H9 (cell line): Measurements from ENCODE around the gene SCN2B. TPM values are rescaled to one million over a fixed set of nuclear protein-coding genes. Genes with fewer than 3 reads are reported as not detected.

ENCODE experiments used
- DNase-seq: peaks from one replicate; pipeline ENCODE4 v3.0.0-alpha.2; 2017
- H2AFZ ChIP-seq: one replicate; pipeline ENCODE4 v1.6.1; 2013; ENCODE audit warnings: mild to moderate bottlenecking, low read length, control low read depth, moderate library complexity
- H2AK5ac ChIP-seq: 2 replicates; pipeline ENCODE4 v1.6.1; 2013; ENCODE audit warnings: low read length, control low read depth, mixed read lengths; ENCODE audit not compliant: insufficient read length
- H2BK120ac ChIP-seq: one replicate; pipeline ENCODE4 v1.6.1; 2013; ENCODE audit warnings: low read depth, mild to moderate bottlenecking, low read length, control low read depth, inconsistent platforms; ENCODE audit not compliant: poor library complexity, severe bottlenecking
- H2BK12ac ChIP-seq: 2 replicates; pipeline ENCODE4 v1.6.1; 2013; ENCODE audit warnings: low read length, control low read depth, mixed read lengths, low read depth; ENCODE audit not compliant: insufficient read length
- H2BK15ac ChIP-seq: 2 replicates; pipeline ENCODE4 v1.6.1; 2013; ENCODE audit warnings: low read depth, low read length, control low read depth
- H2BK20ac ChIP-seq: one replicate; pipeline ENCODE4 v1.6.1; 2013; ENCODE audit warnings: low read depth, mild to moderate bottlenecking, low read length, control low read depth, inconsistent platforms; ENCODE audit not compliant: poor library complexity, severe bottlenecking
- H2BK5ac ChIP-seq: 2 replicates; pipeline ENCODE4 v1.6.1; 2013; ENCODE audit warnings: low read length, control low read depth, mixed read lengths; ENCODE audit not compliant: insufficient read length
- H3K14ac ChIP-seq: 2 replicates; pipeline ENCODE4 v1.6.1; 2013; ENCODE audit warnings: low read length, control low read depth; ENCODE audit not compliant: insufficient read depth
- H3K18ac ChIP-seq: 2 replicates; pipeline ENCODE4 v1.6.1; 2013; ENCODE audit warnings: low read depth, mild to moderate bottlenecking, mixed read lengths, low read length, control low read depth; ENCODE audit not compliant: insufficient read length
- H3K23ac ChIP-seq: 2 replicates; pipeline ENCODE4 v1.6.1; 2013; ENCODE audit warnings: low read length, control low read depth, mixed read lengths, low read depth; ENCODE audit not compliant: insufficient read length
- H3K23me2 ChIP-seq: 2 replicates; pipeline ENCODE4 v1.6.1; 2013; ENCODE audit warnings: low read depth, mild to moderate bottlenecking, mixed read lengths, low read length, control low read depth; ENCODE audit not compliant: insufficient read length, poor library complexity, severe bottlenecking
- H3K27ac ChIP-seq: 2 replicates; pipeline ENCODE4 v1.5.1; 2013; ENCODE audit warnings: low read length, control low read depth, mixed read lengths, low read depth; ENCODE audit not compliant: insufficient read length
- H3K27me3 ChIP-seq: 2 replicates; pipeline ENCODE4 v1.6.1; 2013; ENCODE audit warnings: low read length, control low read depth, inconsistent platforms; ENCODE audit not compliant: insufficient read depth
- H3K4ac ChIP-seq: 2 replicates; pipeline ENCODE4 v1.6.1; 2013; ENCODE audit warnings: low read depth, mild to moderate bottlenecking, control low read depth, inconsistent platforms, low read length, moderate library complexity
- H3K4me1 ChIP-seq: 2 replicates; pipeline ENCODE4 v1.6.1; 2013; ENCODE audit warnings: low read length, control low read depth, inconsistent platforms; ENCODE audit not compliant: insufficient read depth
- H3K4me2 ChIP-seq: 2 replicates; pipeline ENCODE4 v1.6.1; 2013; ENCODE audit warnings: low read length, control low read depth, mixed read lengths; ENCODE audit not compliant: insufficient read length, insufficient read depth
- H3K56ac ChIP-seq: 2 replicates; pipeline ENCODE4 v1.6.1; 2013; ENCODE audit warnings: low read depth, mild to moderate bottlenecking, mixed read lengths, low read length, control low read depth; ENCODE audit not compliant: insufficient read length
- H3K79me1 ChIP-seq: 2 replicates; pipeline ENCODE4 v1.6.1; 2013; ENCODE audit warnings: low read depth, mild to moderate bottlenecking, moderate library complexity, low read length, control low read depth, inconsistent platforms; ENCODE audit not compliant: insufficient read depth, poor library complexity, severe bottlenecking
- H3K79me2 ChIP-seq: 2 replicates; pipeline ENCODE4 v1.6.1; 2013; ENCODE audit warnings: low read length, control low read depth, inconsistent platforms; ENCODE audit not compliant: insufficient read depth
- H3K9ac ChIP-seq: 2 replicates; pipeline ENCODE4 v1.6.1; 2013; ENCODE audit warnings: low read length, control low read depth, mixed read lengths; ENCODE audit not compliant: insufficient read length; ENCODE audit errors: extremely low read depth
- H3K9me3 ChIP-seq: one replicate; pipeline ENCODE4 v1.6.1; 2013; ENCODE audit warnings: low read depth, low read length, inconsistent platforms; ENCODE audit not compliant: control insufficient read depth
- H3T11ph ChIP-seq: one replicate; pipeline ENCODE4 v1.6.1; 2013; ENCODE audit warnings: mild to moderate bottlenecking, low read length, control low read depth, inconsistent platforms
- H4K20me1 ChIP-seq: one replicate; pipeline ENCODE4 v1.6.1; 2013; ENCODE audit not compliant: control insufficient read depth, insufficient read length, insufficient read depth
- H4K5ac ChIP-seq: 2 replicates; pipeline ENCODE4 v1.6.1; 2013; ENCODE audit warnings: low read depth, mild to moderate bottlenecking, mixed read lengths, low read length, control low read depth; ENCODE audit not compliant: insufficient read length
- H4K8ac ChIP-seq: replicated peaks from 2 replicates; pipeline ENCODE4 v1.6.1; 2013; ENCODE audit warnings: low read length, control low read depth, mixed read lengths, low read depth; ENCODE audit not compliant: insufficient read length
- H4K91ac ChIP-seq: 2 replicates; pipeline ENCODE4 v1.6.1; 2013; ENCODE audit warnings: low read depth, mild to moderate bottlenecking, moderate library complexity, mixed read lengths, low read length, control low read depth; ENCODE audit not compliant: insufficient read length
- H3K27ac Mint-ChIP-seq, 3 experiments: 2 replicates in 2 of 3; 3 replicates in 1 of 3; pipeline ENCODE4 v1.8.0; 2020 to 2021; ENCODE audit warnings: mixed read lengths in 3 of 3, mild to moderate bottlenecking in 1 of 3, moderate library complexity in 1 of 3
- H3K27me3 Mint-ChIP-seq: 2 replicates; pipeline ENCODE4 v1.8.0; 2021; ENCODE audit warnings: low read depth, mild to moderate bottlenecking, moderate library complexity, mixed read lengths
- H3K36me3 Mint-ChIP-seq, 3 experiments: 2 replicates in 2 of 3; 3 replicates in 1 of 3; pipeline ENCODE4 v1.8.0; 2020 to 2021; ENCODE audit warnings: low read depth in 3 of 3, mixed read lengths in 3 of 3; ENCODE audit not compliant: insufficient read depth in 1 of 3
- H3K4me1 Mint-ChIP-seq, 2 experiments: 2 replicates each; pipeline ENCODE4 v1.8.0; 2020; ENCODE audit warnings: mixed read lengths in 2 of 2
- H3K4me3 Mint-ChIP-seq, 2 experiments: 2 replicates in 1 of 2; 3 replicates in 1 of 2; pipeline ENCODE4 v1.8.0; 2020 to 2021; ENCODE audit warnings: mild to moderate bottlenecking in 2 of 2, mixed read lengths in 2 of 2, moderate library complexity in 1 of 2
- H3K9me3 Mint-ChIP-seq, 2 experiments: 2 replicates in 1 of 2; 3 replicates in 1 of 2; pipeline ENCODE4 v1.8.0; 2020; ENCODE audit warnings: mild to moderate bottlenecking in 2 of 2, mixed read lengths in 2 of 2, moderate library complexity in 1 of 2
- WGBS: extraction: QIAGEN DNeasy Blood & Tissue Kit; methylation state at CpG from one replicate; pipeline ENCODE4 v1.1.7; 2013; ENCODE audit warnings: missing lambda C conversion rate, low lambda C conversion rate, mixed read lengths; ENCODE audit not compliant: insufficient read length; ENCODE audit errors: extremely low coverage; 5-methylcytosine and 5-hydroxymethylcytosine counted together
- total RNA-seq: library from RNA; stranded (reverse); gene quantifications from 2 replicates; pipeline ENCODE4 v1.2.1, GENCODE V29; 2021
- TF ChIP-seq, protein P1 (sequence below): fragments of 200-600 bp; sonication (generic); conservative IDR thresholded peaks from 3 replicates; pipeline ENCODE4 v1.8.0; 2021; ENCODE audit warnings: antibody characterized with exemption, mild to moderate bottlenecking

SCN2B gene
- total RNA-seq, 1 experiment from 2014 or later = not detected

DNA sequence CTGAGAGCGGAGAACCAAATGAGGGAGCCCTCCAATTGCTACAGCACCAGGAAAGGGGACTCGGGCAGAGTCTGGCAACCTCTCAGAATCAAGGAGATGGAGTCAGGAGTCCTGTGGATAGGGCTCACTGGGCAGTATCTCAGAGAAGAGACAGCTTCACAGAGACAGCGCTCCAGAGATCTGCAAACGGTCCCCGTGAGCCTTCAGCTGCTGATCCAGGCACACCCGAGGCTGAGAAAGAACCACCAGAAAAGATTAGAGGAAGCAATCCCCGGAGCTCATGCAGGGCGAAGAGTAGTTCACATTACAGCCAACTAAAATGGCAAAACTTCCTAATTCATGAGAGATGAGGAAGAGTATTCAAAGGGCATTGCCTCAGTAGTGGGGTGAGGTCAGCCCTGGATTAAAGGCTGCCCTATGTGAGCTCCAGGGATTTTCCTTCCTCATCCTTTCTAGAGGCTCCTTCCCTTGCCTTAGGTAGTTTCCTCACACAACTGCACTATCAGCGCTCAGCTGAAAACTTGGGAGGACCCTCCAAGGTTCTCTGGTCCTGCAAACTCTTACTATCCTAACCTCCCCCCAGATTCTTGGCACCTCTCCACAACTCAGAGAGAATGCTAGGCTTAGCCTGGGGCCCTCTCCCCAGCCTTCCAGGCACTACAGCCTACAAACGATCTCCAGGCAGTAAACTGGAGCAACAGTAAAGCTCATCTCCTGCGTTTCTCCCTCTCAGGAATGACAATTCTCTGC is 47.5 kb downstream of the SCN2B start:
- peaks cover 10% of the 10 kb centered on the region for H3K27me3 Mint-ChIP-seq
- Histone ChIP-seq H3K56ac (no peak overlapping the region), H4K8ac (no peak overlapping the region), H3K4me2 (no peak overlapping the region), H4K91ac (no peak overlapping the region), H3K27ac (no peak overlapping the region), H2BK12ac (no peak overlapping the region), H3K79me2 (no peaks in the 10 kb centered on the region), H3K18ac (no peak overlapping the region), H4K5ac (no peak overlapping the region), H3K14ac (no peak overlapping the region), H3K9me3 (no peaks in the 10 kb centered on the region), H2AK5ac (no peak overlapping the region), H2BK120ac (no peak overlapping the region), H3K23me2 (no peaks in the 10 kb centered on the region), H4K20me1 (no peaks in the 10 kb centered on the region), H3K79me1 (no peaks in the 10 kb centered on the region), H2BK20ac (no peak overlapping the region), H3K4ac (no peak overlapping the region), H2BK5ac (no peak overlapping the region), H3K23ac (no peak overlapping the region), H3K27me3 (no peaks in the 10 kb centered on the region), H3T11ph (no peak overlapping the region), H3K9ac (no peak overlapping the region), H2BK15ac (no peak overlapping the region), H2AFZ (no peak overlapping the region), H3K4me1 (no peaks in the 10 kb centered on the region)
- TF ChIP-seq, protein P1, sequence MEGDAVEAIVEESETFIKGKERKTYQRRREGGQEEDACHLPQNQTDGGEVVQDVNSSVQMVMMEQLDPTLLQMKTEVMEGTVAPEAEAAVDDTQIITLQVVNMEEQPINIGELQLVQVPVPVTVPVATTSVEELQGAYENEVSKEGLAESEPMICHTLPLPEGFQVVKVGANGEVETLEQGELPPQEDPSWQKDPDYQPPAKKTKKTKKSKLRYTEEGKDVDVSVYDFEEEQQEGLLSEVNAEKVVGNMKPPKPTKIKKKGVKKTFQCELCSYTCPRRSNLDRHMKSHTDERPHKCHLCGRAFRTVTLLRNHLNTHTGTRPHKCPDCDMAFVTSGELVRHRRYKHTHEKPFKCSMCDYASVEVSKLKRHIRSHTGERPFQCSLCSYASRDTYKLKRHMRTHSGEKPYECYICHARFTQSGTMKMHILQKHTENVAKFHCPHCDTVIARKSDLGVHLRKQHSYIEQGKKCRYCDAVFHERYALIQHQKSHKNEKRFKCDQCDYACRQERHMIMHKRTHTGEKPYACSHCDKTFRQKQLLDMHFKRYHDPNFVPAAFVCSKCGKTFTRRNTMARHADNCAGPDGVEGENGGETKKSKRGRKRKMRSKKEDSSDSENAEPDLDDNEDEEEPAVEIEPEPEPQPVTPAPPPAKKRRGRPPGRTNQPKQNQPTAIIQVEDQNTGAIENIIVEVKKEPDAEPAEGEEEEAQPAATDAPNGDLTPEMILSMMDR = no peak
- no peaks in the 10 kb centered on the region for H3K9me3 Mint-ChIP-seq
- WGBS = no CpG with 5 or more reads among the region's 11 CpGs
- no peak overlapping the region for H3K4me3 Mint-ChIP-seq
- no peaks in the 10 kb centered on the region for H3K36me3 Mint-ChIP-seq
- peak overlapping the region in 1 of 3 experiments; percentile 19; a peak in 1 of 7 replicates for H3K27ac Mint-ChIP-seq
- DNase-seq = no peak
- H3K4me1 Mint-ChIP-seq = peaks cover 6 to 12% of the 10 kb centered on the region in 2 experiments
